ENCODE measurements around the gene KRT31. TPM values are rescaled to one million over a fixed set of nuclear protein-coding genes. Genes with fewer than 3 reads are reported as not detected.
A peak's percentile ranks its signal among the peaks of the same experiment; 100 is the strongest.
"Not testable (repeated sequence)": the region's sequence is repeated elsewhere in the genome, so short reads cannot be mapped to it uniquely, and the experiment has no call there.

Gene KRT31
- total RNA-seq, 6 experiments from 2014 or later = 0.09 to 0.14 TPM; not detected in 4

DNA sequence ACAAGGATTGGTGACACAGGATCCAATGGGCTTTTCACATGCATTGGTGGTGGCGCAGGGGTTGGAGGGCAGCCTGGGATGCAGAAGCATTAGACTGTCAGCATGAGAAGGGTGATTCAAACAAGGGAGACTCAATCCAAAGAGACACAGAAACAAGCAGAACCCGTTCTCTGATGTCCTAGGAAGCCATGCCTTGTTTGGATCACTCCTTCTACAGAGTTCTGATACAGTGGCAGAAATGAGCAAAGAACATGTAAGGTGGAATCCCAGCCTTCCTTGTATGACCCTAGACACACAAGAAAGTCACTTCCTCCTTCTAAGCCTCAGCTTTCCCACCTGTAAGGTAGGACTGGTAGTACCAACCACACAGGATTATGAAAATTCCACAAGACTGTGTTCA is 33.5 kb downstream of the KRT31 start:
- H3K4me3 Mint-ChIP-seq = no peak overlapping the region
- H3K36me3 Mint-ChIP-seq (ENCODE audit: low read depth) = peaks cover 6% of the 10 kb centered on the region; the same call in 1 of the 2 replicates
- no peaks in the 10 kb centered on the region for H3K9me3 Mint-ChIP-seq
- H3K27me3 Mint-ChIP-seq (ENCODE audit: insufficient read depth) = no peaks in the 10 kb centered on the region; the same call in 1 of the 2 replicates
- H3K4me1 Mint-ChIP-seq (ENCODE audit: low read depth) = peaks cover 61% of the 10 kb centered on the region
- TF ChIP-seq, protein P1, sequence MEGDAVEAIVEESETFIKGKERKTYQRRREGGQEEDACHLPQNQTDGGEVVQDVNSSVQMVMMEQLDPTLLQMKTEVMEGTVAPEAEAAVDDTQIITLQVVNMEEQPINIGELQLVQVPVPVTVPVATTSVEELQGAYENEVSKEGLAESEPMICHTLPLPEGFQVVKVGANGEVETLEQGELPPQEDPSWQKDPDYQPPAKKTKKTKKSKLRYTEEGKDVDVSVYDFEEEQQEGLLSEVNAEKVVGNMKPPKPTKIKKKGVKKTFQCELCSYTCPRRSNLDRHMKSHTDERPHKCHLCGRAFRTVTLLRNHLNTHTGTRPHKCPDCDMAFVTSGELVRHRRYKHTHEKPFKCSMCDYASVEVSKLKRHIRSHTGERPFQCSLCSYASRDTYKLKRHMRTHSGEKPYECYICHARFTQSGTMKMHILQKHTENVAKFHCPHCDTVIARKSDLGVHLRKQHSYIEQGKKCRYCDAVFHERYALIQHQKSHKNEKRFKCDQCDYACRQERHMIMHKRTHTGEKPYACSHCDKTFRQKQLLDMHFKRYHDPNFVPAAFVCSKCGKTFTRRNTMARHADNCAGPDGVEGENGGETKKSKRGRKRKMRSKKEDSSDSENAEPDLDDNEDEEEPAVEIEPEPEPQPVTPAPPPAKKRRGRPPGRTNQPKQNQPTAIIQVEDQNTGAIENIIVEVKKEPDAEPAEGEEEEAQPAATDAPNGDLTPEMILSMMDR (IDR thresholded peaks at IDR 0.05) = no peak
- DNase-seq = no peak
- H3K27ac Mint-ChIP-seq = no peak overlapping the region

DNA sequence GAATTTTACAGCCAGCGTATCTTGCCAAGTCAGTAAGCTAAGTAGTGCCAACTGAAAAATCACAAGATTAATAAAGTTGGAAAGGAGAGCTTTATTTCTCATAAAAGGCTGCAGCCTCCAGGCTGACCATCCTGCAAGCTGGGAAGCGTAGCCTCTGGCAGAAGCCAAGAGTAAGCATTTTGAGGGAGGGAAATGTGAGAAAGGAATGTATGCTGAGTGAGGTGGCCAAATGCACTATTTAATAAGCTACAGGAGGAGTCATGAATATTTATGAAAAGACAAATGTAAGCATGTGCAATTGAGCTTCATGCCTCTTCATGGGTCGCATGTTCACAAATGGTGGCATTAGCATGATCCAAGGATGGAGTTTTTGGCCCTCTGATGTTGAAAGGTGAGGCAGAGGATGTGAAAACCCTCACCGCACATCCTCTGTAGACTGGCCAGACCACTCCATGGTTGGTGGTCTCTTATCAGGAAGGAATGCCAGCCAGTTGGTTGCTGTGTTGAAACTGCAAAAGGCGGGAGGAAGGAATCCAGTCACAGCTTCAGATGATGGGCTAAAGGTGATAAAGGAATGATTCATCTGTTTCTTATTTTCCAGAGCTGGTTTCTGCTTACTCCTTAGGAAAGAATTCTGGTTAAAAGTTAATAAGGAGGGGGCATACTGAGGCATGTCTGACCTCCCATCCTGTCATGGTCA is 37.0 kb downstream of the KRT31 start:
- Mint-ChIP-seq H3K4me1 (ENCODE audit: low read depth) (peaks cover 30% of the 10 kb centered on the region), H3K9me3 (no peaks in the 10 kb centered on the region), H3K27me3 (ENCODE audit: insufficient read depth) (no peaks in the 10 kb centered on the region; the same call in 1 of the 2 replicates), H3K27ac (peak overlapping the region; percentile 86), H3K36me3 (ENCODE audit: low read depth) (peaks cover 10% of the 10 kb centered on the region; the same call in 1 of the 2 replicates), H3K4me3 (peak overlapping the region; percentile 48; the same call in 1 of the 2 replicates)
- peak; percentile 81 for DNase-seq
- TF ChIP-seq, protein P1 (IDR thresholded peaks at IDR 0.05) = no peak

DNA sequence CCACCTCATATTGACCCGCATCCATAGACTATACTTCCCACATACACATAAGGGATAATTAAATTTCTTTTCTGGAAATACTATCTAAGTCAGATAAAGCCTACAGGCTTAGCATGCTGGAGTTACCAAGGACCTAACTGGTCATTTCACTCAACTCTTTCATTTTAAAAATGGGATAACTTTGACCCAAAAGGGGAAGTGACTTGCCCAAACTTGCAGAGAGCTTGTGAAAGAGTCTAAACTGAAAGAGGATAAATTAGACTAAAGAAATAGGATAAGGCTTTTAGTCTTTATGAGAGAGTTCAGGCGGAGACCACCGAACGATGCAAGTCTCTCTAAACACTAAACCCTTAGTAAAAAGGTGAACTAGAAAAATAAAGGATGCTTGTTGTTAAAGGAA is 42.9 kb downstream of the KRT31 start:
- TF ChIP-seq, protein P1 (IDR thresholded peaks at IDR 0.05) = no peak

DNA sequence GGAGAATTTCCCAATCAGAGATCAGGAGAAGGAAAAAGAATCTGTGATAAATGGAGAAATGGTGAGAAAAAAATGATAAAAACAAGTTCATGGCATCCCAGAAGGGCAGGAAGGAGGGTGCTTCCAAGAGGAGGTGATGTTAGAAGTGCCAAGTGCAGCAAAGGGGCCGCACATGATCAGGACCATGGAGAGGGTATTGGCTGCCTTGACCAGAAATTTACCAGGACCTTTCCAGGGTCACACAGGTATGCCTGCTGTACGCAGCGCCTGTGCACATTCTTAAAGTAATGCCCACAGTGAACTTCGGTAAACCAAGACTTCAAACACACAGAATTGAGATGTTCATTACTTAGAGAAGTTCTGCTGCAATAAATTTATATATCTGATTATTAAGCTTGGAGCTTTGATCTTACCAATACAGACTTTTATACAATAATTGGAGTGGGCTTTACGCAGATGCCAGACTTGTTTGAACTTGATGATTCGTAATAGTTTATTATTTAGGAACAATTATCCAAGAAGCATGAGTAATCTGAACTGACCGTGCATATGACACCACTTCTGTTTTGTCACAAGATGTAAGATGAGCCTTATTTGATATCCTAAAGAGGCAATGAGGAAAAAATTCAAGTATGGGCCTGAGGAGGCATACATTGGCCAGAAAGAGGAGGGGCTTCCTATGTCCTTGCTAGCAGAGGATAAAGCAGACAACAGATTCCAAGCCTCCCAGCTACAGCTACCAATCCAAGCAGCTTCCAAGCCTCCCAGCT is 44.6 kb downstream of the KRT31 start:
- peaks cover 3% of the 10 kb centered on the region; the same call in 1 of the 2 replicates for H3K36me3 Mint-ChIP-seq (ENCODE audit: low read depth)
- H3K27ac Mint-ChIP-seq = no peak overlapping the region
- H3K4me3 Mint-ChIP-seq = no peak overlapping the region
- TF ChIP-seq, protein P1 (IDR thresholded peaks at IDR 0.05) = no peak
- H3K4me1 Mint-ChIP-seq (ENCODE audit: low read depth) = 0 out of 2 replicates have a peak, but pooled peaks cover 5% of the 10 kb centered on the region
- H3K9me3 Mint-ChIP-seq = no peaks in the 10 kb centered on the region
- H3K27me3 Mint-ChIP-seq (ENCODE audit: insufficient read depth) = peaks cover 9% of the 10 kb centered on the region; the same call in 1 of the 2 replicates
- no peak for DNase-seq

More for the DNA sequence above, 42.9 kb downstream of the KRT31 start:
- peaks cover 5% of the 10 kb centered on the region for H3K4me1 Mint-ChIP-seq (ENCODE audit: low read depth)
- H3K27me3 Mint-ChIP-seq (ENCODE audit: insufficient read depth) = peaks cover 9% of the 10 kb centered on the region; the same call in 1 of the 2 replicates
- no peaks in the 10 kb centered on the region for H3K9me3 Mint-ChIP-seq
- H3K4me3 Mint-ChIP-seq = no peak overlapping the region
- peaks cover 3% of the 10 kb centered on the region; the same call in 1 of the 2 replicates for H3K36me3 Mint-ChIP-seq (ENCODE audit: low read depth)
- DNase-seq = no peak
- H3K27ac Mint-ChIP-seq = no peak overlapping the region

DNA sequence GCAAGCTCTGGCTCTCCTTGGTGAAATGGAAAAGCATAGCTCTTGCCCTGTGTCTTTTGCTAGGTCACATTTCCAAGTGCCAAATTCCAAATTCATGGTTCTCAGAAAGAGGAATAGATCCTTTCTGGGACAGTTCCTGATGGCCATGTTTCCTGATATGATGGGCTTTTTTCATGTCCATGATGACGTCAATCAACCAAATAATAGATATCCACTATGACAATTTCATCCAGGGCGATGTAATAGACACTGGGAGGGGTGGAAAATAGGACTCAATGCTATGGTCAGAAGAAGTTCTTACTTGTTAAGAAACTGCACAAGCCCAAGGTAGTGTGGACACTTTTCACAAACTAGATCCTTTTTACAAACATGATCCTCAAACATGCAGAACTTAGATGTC is 46.2 kb downstream of the KRT31 start:
- Mint-ChIP-seq H3K27me3 (ENCODE audit: insufficient read depth) (peaks cover 9% of the 10 kb centered on the region; the same call in 1 of the 2 replicates), H3K4me3 (no peak overlapping the region), H3K36me3 (ENCODE audit: low read depth) (no peaks in the 10 kb centered on the region; the same call in 1 of the 2 replicates), H3K9me3 (no peaks in the 10 kb centered on the region), H3K27ac (no peak overlapping the region), H3K4me1 (ENCODE audit: low read depth) (0 out of 2 replicates have a peak, but pooled peaks cover 5% of the 10 kb centered on the region)
- TF ChIP-seq, protein P1 (IDR thresholded peaks at IDR 0.05) = no peak
- no peak for DNase-seq

DNA sequence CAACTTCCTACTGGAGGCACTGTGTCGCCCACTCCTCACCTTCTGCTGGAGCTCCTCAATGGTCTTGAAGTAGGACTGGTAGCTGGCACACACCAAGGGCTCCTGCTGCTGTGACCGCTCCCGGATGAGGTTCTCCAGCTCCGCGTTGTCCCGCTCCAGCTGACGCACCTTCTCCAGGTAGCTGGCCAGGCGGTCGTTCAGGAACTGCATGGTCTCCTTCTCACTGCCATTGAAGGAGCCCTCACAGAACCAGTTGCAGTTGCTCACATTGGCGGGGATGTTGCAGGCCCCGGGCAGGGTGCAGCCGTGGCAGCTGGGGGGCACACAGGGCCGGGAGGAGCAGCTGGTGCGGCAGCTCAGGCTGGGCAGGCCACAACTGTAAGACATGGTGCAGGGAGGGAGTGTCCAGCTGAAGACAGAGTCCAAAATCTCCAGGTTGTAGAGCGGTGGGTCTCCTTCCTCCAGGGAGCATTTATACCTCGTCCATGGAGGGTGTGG is 47.0 kb downstream of the KRT31 start, which contains the start of gene KRT33A:
TSS of gene KRT33A (minus strand) at position 448 of the 498 bp plus-strand sequence. CDS start at position 387, 61 bp downstream.
- H3K4me3 Mint-ChIP-seq; H3K4me1 Mint-ChIP-seq (ENCODE audit: low read depth); H3K27me3 Mint-ChIP-seq (ENCODE audit: insufficient read depth); H3K9me3 Mint-ChIP-seq; H3K36me3 Mint-ChIP-seq (ENCODE audit: low read depth); DNase-seq; H3K27ac Mint-ChIP-seq: not testable (repeated sequence)

Data from HFFc6 (cell line).